VCaP (cell line): ENCODE measurements around the gene CNNM1.
A peak's percentile ranks its signal among the peaks of the same experiment; 100 is the strongest.

ENCODE experiments used
- H3K27ac ChIP-seq: fragments of 450-650 bp; 2 replicates; pipeline ENCODE4 v1.5.1; 2017
- CTCF ChIP-seq: fragments of 450-650 bp; conservative IDR thresholded peaks from 2 replicates; pipeline ENCODE4 v1.5.1; 2017; ENCODE audit warnings: mild to moderate bottlenecking, moderate library complexity

CNNM1 gene

GRCh38 chr10:99387541-99387940, 58.4 kb downstream of the CNNM1 start:
- no peak for TF ChIP-seq CTCF
- H3K27ac ChIP-seq, result no peak overlapping the region

- peak overlapping the region; percentile 42 for H3K27ac ChIP-seq
- no peak for TF ChIP-seq CTCF
Observed at GRCh38 chr10:99389729-99390480, 60.7 kb downstream of the CNNM1 start.

GRCh38 chr10:99391346-99391745, 62.2 kb downstream of the CNNM1 start:
- no peak overlapping the region for H3K27ac ChIP-seq
- no peak for TF ChIP-seq CTCF

GRCh38 chr10:99393036-99393435, 63.9 kb downstream of the CNNM1 start:
- H3K27ac ChIP-seq, result peak overlapping the region; percentile 78; the same call in 1 of the 2 replicates
- TF ChIP-seq CTCF, result no peak

GRCh38 chr10:99393683-99394082, 64.5 kb downstream of the CNNM1 start:
- no peak for TF ChIP-seq CTCF
- peak overlapping the region; percentile 78 for H3K27ac ChIP-seq

- no peak for TF ChIP-seq CTCF
- H3K27ac ChIP-seq, result peak overlapping the region; percentile 78
Observed at GRCh38 chr10:99394256-99394655, 65.1 kb downstream of the CNNM1 start.

- TF ChIP-seq CTCF, result no peak
- peak overlapping the region; percentile 78 for H3K27ac ChIP-seq
Observed at GRCh38 chr10:99394761-99395386, 65.7 kb downstream of the CNNM1 start.
